GM12878 (cell line): ENCODE data around the gene PSMB7. TPM values are rescaled to one million over a fixed set of nuclear protein-coding genes. Genes with fewer than 3 reads are reported as not detected.

Experiments
- ATAC-seq: fragments of 200-7000 bp; cut with Tn5 transposase; 3 replicates; pipeline ENCODE4 v1.9.1; 2020; ENCODE audit warnings: mild to moderate bottlenecking, moderate library complexity
- BruUV-seq: library from RNA; stranded (reverse); fragments of 400-500 nt; replicated peaks from 2 replicates; lab custom pipeline; 2021; lab: Mats Ljungman, UMichigan
- CTCF ChIA-PET: fragments of 300-600 bp; sonication (Branson Sonifier 250); formaldehyde crosslinking; extraction: SDS; loops from one replicate; lab custom pipeline; 2021; ENCODE audit warnings: inconsistent platforms; lab: Yijun Ruan, JAX
- POLR2A ChIA-PET: fragments of 350-600 bp; formaldehyde crosslinking; extraction: SDS; loops from one replicate; lab custom pipeline; 2021; ENCODE audit warnings: inconsistent platforms; lab: Charles Lee
- RAD21 ChIA-PET: fragments of 300-600 bp; sonication (Branson Sonifier 250); formaldehyde crosslinking; loops from one replicate; lab custom pipeline; 2023; ENCODE audit warnings: antibody characterized with exemption; ENCODE audit not compliant: unreplicated experiment; lab: Charles Lee
- SMC1A ChIA-PET: fragments of 300-600 bp; sonication (Branson Sonifier 250); formaldehyde crosslinking; loops from one replicate; lab custom pipeline; 2023; ENCODE audit not compliant: unreplicated experiment, uncharacterized antibody; lab: Charles Lee
- DNase-seq: peaks from one replicate; pipeline ENCODE4 v3.0.0-alpha.2; 2011; ENCODE audit warnings: low read depth, low spot score
- FAIRE-seq: peaks from 3 replicates; lab custom pipeline; 2011; peaks lifted over from hg19 to GRCh38; lab: Jason Lieb, UNC
- H2AFZ ChIP-seq: 2 replicates; pipeline ENCODE4 v1.6.0; 2011; ENCODE audit warnings: low read depth, low read length, control low read depth; ENCODE audit not compliant: control insufficient read depth
- H3K27ac ChIP-seq: 2 replicates; pipeline ENCODE4 v1.5.1; 2011; ENCODE audit warnings: control low read depth; ENCODE audit not compliant: control insufficient read depth, insufficient read depth
- H3K27me3 ChIP-seq, 2 experiments: replicated peaks in 1 of 2; 2 replicates each; pipeline versions ENCODE4 v1.6.0 to v1.6.1; 2011; ENCODE audit warnings: low read length in 1 of 2; ENCODE audit not compliant: control insufficient read depth in 2 of 2, insufficient read depth in 2 of 2
- H3K36me3 ChIP-seq, 2 experiments: 2 replicates each; pipeline ENCODE4 v1.5.1; 2011; ENCODE audit warnings: low read length in 1 of 2; ENCODE audit not compliant: control insufficient read depth in 2 of 2, insufficient read depth in 2 of 2
- H3K4me1 ChIP-seq: 2 replicates; pipeline ENCODE4 v1.6.1; 2011; ENCODE audit warnings: mild to moderate bottlenecking, low read length, moderate library complexity, mixed read lengths; ENCODE audit not compliant: control insufficient read depth, insufficient read depth
- H3K4me2 ChIP-seq: 2 replicates; pipeline ENCODE4 v1.6.0; 2011; ENCODE audit warnings: control low read depth; ENCODE audit not compliant: control insufficient read depth, insufficient read depth
- H3K4me3 ChIP-seq: fragments of 200-600 bp; sonication (generic); 2 replicates; pipeline ENCODE4 v1.5.1; 2016
- H3K79me2 ChIP-seq: 2 replicates; pipeline ENCODE4 v1.6.0; 2011; ENCODE audit warnings: low read length; ENCODE audit not compliant: control insufficient read depth, insufficient read depth
- H3K9ac ChIP-seq: 2 replicates; pipeline ENCODE4 v1.8.0; 2011; ENCODE audit warnings: low read length, control low read depth, mixed read lengths; ENCODE audit not compliant: control insufficient read depth, insufficient read depth
- H3K9me3 ChIP-seq: replicated peaks from 3 replicates; pipeline ENCODE4 v1.5.1; 2011; ENCODE audit warnings: mild to moderate bottlenecking, low read length; ENCODE audit not compliant: control insufficient read depth, insufficient read depth
- H4K20me1 ChIP-seq: 2 replicates; pipeline ENCODE4 v1.6.0; 2011; ENCODE audit not compliant: control insufficient read depth, insufficient read depth
- ASH2L ChIP-seq: fragments of 300-600, 200-600 bp; sonication (generic); IDR thresholded peaks from 2 replicates; pipeline ENCODE4 v1.6.1; 2017; ENCODE audit warnings: low read depth, mild to moderate bottlenecking, borderline replicate concordance
- CBFB ChIP-seq: IDR thresholded peaks from 2 replicates; pipeline ENCODE4 v1.6.1; 2016; ENCODE audit warnings: antibody characterized with exemption, low read depth
- E4F1 ChIP-seq: fragments of 450-650 bp; IDR thresholded peaks from 2 replicates; pipeline ENCODE4 v1.6.1; 2018; ENCODE audit warnings: borderline replicate concordance, mild to moderate bottlenecking; ENCODE audit not compliant: partially characterized antibody
- IKZF2 ChIP-seq, 2 experiments: fragments of 450-650 bp; IDR thresholded peaks; 2 replicates each; pipeline ENCODE4 v1.6.1; 2017; ENCODE audit warnings: mild to moderate bottlenecking in 2 of 2, moderate library complexity in 2 of 2
- IRF3 ChIP-seq: fragments of 450-650 bp; IDR thresholded peaks from 2 replicates; pipeline ENCODE4 v1.6.1; 2014; ENCODE audit warnings: mild to moderate bottlenecking
- KAT2A ChIP-seq: conservative IDR thresholded peaks from 2 replicates; pipeline ENCODE4 v1.6.1; 2011; ENCODE audit warnings: low read depth, low read length; ENCODE audit not compliant: control insufficient read depth
- SMAD1 ChIP-seq: fragments of 450-650 bp; IDR thresholded peaks from 2 replicates; pipeline ENCODE4 v1.6.1; 2018; ENCODE audit warnings: mild to moderate bottlenecking, low read depth; ENCODE audit not compliant: partially characterized antibody
- SPI1 ChIP-seq: IDR thresholded peaks from 2 replicates; pipeline ENCODE4 v1.6.1; 2011; ENCODE audit warnings: low read depth, mild to moderate bottlenecking, low read length, moderate library complexity, borderline replicate concordance; ENCODE audit not compliant: insufficient read depth
- WGBS: methylation state at CpG from one replicate; pipeline ENCODE4 v1.1.6; 2016; ENCODE audit warnings: low lambda C conversion rate; ENCODE audit not compliant: insufficient replicate concordance, insufficient coverage; ENCODE audit errors: missing lambda C conversion rate; 5-methylcytosine and 5-hydroxymethylcytosine counted together
- in situ Hi-C: fragments of 300-500 bp; cut with MboI; formaldehyde crosslinking; loops from 9 replicates; pipeline ENCODE4 v1.14.3; 2018; ENCODE audit warnings: mixed read lengths
- intact Hi-C: fragments of 100-400 bp; cut with micrococcal nuclease; formaldehyde crosslinking; loops from one replicate; pipeline ENCODE4 v1.14.2; 2022; ENCODE audit not compliant: unreplicated experiment
- polyA plus RNA-seq, 11 experiments: library from polyadenylated mRNA; depleted of rRNA in 4 of 11; unstranded in 6 of 11; stranded (reverse) in 5 of 11; fragments of >200 nt; fragmentation: Nextera tagmentation in 4 of 11; fragmentation: Illumina TruSeq in 1 of 11; extraction: Ambion mirVana in 4 of 11; extraction: Trizol in 1 of 11; gene quantifications; 1 replicate in 1 of 11; 2 replicates in 10 of 11; pipeline versions ENCODE4 v1.2.1 to v1.2.3, GENCODE V29; 2011 to 2016; ENCODE audit warnings: inconsistent platforms in 2 of 11, missing spikeins in 2 of 11, low read depth in 1 of 11
- total RNA-seq, 4 experiments: library from RNA; depleted of rRNA in 3 of 4; stranded (reverse); fragments of >200 nt in 3 of 4; fragmentation: Illumina TruSeq in 1 of 4; extraction: Trizol in 1 of 4; gene quantifications; 2 replicates each; pipeline versions ENCODE4 v1.2.1 to v1.2.3, GENCODE V29; 2013 to 2021
- TF ChIP-seq, protein P1 (sequence below): IDR thresholded peaks from 2 replicates; pipeline ENCODE4 v1.6.1; 2012; ENCODE audit warnings: low read depth, low read length, improper control_type of control experiment
- TF ChIP-seq, protein P2 (sequence below): fragments of 450-650 bp; formaldehyde crosslinking; IDR thresholded peaks from 2 replicates; pipeline ENCODE4 v1.4.0; 2020; ENCODE audit warnings: mild to moderate bottlenecking, moderate library complexity

Gene PSMB7
- total and polyA plus RNA-seq, 10 of the 15 experiments (the other 5 are each of a cell fraction or from before 2014, with no cell fraction given): 174 to 564 (median 268) TPM

DNA sequence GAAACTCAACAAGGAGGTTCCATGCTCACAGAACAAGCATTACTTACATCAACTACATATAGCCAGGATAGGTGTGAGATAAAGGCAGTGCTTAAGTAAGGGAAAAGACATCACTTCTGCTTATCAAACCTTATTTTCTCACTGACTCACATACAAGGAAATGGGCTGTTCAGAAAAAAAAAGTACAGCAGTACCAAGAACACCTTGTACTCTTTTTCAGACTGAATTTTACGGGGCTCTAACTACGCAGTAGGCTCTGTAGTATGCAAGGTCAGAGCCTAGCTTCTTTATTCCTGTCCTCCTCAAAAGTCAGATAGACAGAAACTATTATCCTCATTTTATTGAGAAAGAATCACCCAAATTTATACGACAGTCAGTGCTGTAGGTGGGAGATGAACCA, 5.8 kb downstream of the PSMB7 start:
- Histone ChIP-seq H3K9me3 (no peaks in the 10 kb centered on the region), H3K27me3 (no peaks in the 10 kb centered on the region), H3K4me3 (no peak overlapping the region), H4K20me1 (no peaks in the 10 kb centered on the region), H2AFZ (no peak overlapping the region), H3K9ac (no peak overlapping the region), H3K79me2 (peaks cover 11% of the 10 kb centered on the region), H3K36me3 (peaks cover 7 to 19% of the 10 kb centered on the region in 2 experiments), H3K4me2 (no peak overlapping the region), H3K27ac (no peak overlapping the region), H3K4me1 (no peaks in the 10 kb centered on the region)
- WGBS: 100% methylated on average over 3 of the region's 3 CpGs
- ChIA-PET CTCF (interaction anchor here (1.3 to 1.5 kb wide), 5 partner anchors 8 to 38 kb away, joined by 3 to 7 read pairs (median 4); no protein-coding TSS in a partner anchor), SMC1A (interaction anchor here (1.3 kb wide), 2 partner anchors 13 to 127 kb away, joined by 3 to 7 read pairs; no protein-coding TSS in a partner anchor), POLR2A (no interaction called here), RAD21 (no interaction called here)
- TF ChIP-seq KAT2A (no peak), E4F1 (no peak), ASH2L (no peak), SPI1 (no peak), SMAD1 (no peak), IKZF2 (IDR thresholded peaks at IDR 0.05) (no peak), IRF3 (no peak), CBFB (no peak)
- TF ChIP-seq, protein P1, sequence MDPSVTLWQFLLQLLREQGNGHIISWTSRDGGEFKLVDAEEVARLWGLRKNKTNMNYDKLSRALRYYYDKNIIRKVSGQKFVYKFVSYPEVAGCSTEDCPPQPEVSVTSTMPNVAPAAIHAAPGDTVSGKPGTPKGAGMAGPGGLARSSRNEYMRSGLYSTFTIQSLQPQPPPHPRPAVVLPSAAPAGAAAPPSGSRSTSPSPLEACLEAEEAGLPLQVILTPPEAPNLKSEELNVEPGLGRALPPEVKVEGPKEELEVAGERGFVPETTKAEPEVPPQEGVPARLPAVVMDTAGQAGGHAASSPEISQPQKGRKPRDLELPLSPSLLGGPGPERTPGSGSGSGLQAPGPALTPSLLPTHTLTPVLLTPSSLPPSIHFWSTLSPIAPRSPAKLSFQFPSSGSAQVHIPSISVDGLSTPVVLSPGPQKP: no peak
- TF ChIP-seq, protein P2, sequence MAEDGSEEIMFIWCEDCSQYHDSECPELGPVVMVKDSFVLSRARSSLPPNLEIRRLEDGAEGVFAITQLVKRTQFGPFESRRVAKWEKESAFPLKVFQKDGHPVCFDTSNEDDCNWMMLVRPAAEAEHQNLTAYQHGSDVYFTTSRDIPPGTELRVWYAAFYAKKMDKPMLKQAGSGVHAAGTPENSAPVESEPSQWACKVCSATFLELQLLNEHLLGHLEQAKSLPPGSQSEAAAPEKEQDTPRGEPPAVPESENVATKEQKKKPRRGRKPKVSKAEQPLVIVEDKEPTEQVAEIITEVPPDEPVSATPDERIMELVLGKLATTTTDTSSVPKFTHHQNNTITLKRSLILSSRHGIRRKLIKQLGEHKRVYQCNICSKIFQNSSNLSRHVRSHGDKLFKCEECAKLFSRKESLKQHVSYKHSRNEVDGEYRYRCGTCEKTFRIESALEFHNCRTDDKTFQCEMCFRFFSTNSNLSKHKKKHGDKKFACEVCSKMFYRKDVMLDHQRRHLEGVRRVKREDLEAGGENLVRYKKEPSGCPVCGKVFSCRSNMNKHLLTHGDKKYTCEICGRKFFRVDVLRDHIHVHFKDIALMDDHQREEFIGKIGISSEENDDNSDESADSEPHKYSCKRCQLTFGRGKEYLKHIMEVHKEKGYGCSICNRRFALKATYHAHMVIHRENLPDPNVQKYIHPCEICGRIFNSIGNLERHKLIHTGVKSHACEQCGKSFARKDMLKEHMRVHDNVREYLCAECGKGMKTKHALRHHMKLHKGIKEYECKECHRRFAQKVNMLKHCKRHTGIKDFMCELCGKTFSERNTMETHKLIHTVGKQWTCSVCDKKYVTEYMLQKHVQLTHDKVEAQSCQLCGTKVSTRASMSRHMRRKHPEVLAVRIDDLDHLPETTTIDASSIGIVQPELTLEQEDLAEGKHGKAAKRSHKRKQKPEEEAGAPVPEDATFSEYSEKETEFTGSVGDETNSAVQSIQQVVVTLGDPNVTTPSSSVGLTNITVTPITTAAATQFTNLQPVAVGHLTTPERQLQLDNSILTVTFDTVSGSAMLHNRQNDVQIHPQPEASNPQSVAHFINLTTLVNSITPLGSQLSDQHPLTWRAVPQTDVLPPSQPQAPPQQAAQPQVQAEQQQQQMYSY: no peak
- no peak for FAIRE-seq
- no TSS peak for BruUV-seq
- no peak for ATAC-seq
- no peak for DNase-seq
- in situ Hi-C loops (no loop called here), intact Hi-C loops (no loop called here)
